Measurements from ENCODE around the gene MEF2A. TPM values are rescaled to one million over a fixed set of nuclear protein-coding genes. Genes with fewer than 3 reads are reported as not detected.

MEF2A gene
- total RNA-seq, 4 donors from 2014 or later: 55.3 to 155 (median 105) TPM

- no peak for DNase-seq
- Histone ChIP-seq H3K27me3 (no peaks in the 10 kb centered on the region), H3K4me3 (replicated peaks in 1 of 3) (no peak overlapping the region), H3K9me3 (no peaks in the 10 kb centered on the region), H3K27ac (no peak overlapping the region), H3K4me1 (peaks cover 0 to 9% of the 10 kb centered on the region in 2 donors), H3K36me3 (no peaks in the 10 kb centered on the region)
- 81 to 89% methylated on average over 2 of the region's 2 CpGs for WGBS, 2 donors
- intact Hi-C loops (cut with DNase I): no loop called here
- no peak for TF ChIP-seq POLR2A (IDR thresholded peaks at IDR 0.05)
- no peak for TF ChIP-seq CTCF (IDR thresholded peaks at IDR 0.05)
Observed at GRCh38 chr15:99590913-99591646, 25.3 kb downstream of the MEF2A start.

GRCh38 chr15:99592145-99592791, 26.5 kb downstream of the MEF2A start:
- H3K9me3 ChIP-seq: no peaks in the 10 kb centered on the region
- 86 to 89% methylated on average over 6 of the region's 6 CpGs for WGBS, 2 donors
- intact Hi-C loops (cut with DNase I): no loop called here
- no peak overlapping the region for H3K4me3 ChIP-seq (replicated peaks in 1 of 3)
- no peaks in the 10 kb centered on the region for H3K36me3 ChIP-seq
- no peaks in the 10 kb centered on the region for H3K27me3 ChIP-seq
- DNase-seq: no peak
- H3K27ac ChIP-seq: no peak overlapping the region
- H3K4me1 ChIP-seq: peaks cover 0 to 9% of the 10 kb centered on the region in 2 donors
- TF ChIP-seq CTCF (IDR thresholded peaks at IDR 0.05) (no peak), POLR2A (IDR thresholded peaks at IDR 0.05) (no peak)

- no peaks in the 10 kb centered on the region for H3K9me3 ChIP-seq
- TF ChIP-seq CTCF (IDR thresholded peaks at IDR 0.05): no peak
- TF ChIP-seq POLR2A (IDR thresholded peaks at IDR 0.05): no peak
- peaks cover 0 to 9% of the 10 kb centered on the region in 2 donors for H3K4me1 ChIP-seq
- H3K27ac ChIP-seq: no peak overlapping the region
- H3K27me3 ChIP-seq: no peaks in the 10 kb centered on the region
- H3K36me3 ChIP-seq: no peaks in the 10 kb centered on the region
- no peak overlapping the region for H3K4me3 ChIP-seq (replicated peaks in 1 of 3)
- DNase-seq: no peak
- intact Hi-C loops (cut with DNase I): no loop called here
- 63 to 86% methylated on average over 6 of the region's 6 CpGs for WGBS, 2 donors
Observed at GRCh38 chr15:99593070-99593469, 27.3 kb downstream of the MEF2A start.

GRCh38 chr15:99594916-99595315, 29.1 kb downstream of the MEF2A start:
- H3K36me3 ChIP-seq: no peaks in the 10 kb centered on the region
- WGBS, 2 donors: 95 to 97% methylated on average over 2 of the region's 2 CpGs
- H3K4me3 ChIP-seq (replicated peaks in 1 of 3): no peak overlapping the region
- H3K27ac ChIP-seq: no peak overlapping the region
- peaks cover 0 to 9% of the 10 kb centered on the region in 2 donors for H3K4me1 ChIP-seq
- no peaks in the 10 kb centered on the region for H3K27me3 ChIP-seq
- no peaks in the 10 kb centered on the region for H3K9me3 ChIP-seq
- no peak for TF ChIP-seq CTCF (IDR thresholded peaks at IDR 0.05)
- no peak for TF ChIP-seq POLR2A (IDR thresholded peaks at IDR 0.05)
- intact Hi-C loops (cut with DNase I): no loop called here
- DNase-seq: no peak

- TF ChIP-seq POLR2A (IDR thresholded peaks at IDR 0.05) (no peak), CTCF (IDR thresholded peaks at IDR 0.05) (no peak)
- no peak overlapping the region for H3K4me3 ChIP-seq (replicated peaks in 1 of 3)
- DNase-seq: no peak
- H3K27ac ChIP-seq: no peak overlapping the region
- intact Hi-C loops (cut with DNase I): no loop called here
- H3K36me3 ChIP-seq: no peaks in the 10 kb centered on the region
- H3K9me3 ChIP-seq: no peaks in the 10 kb centered on the region
- 98 to 99% methylated on average over 3 of the region's 3 CpGs for WGBS, 2 donors
- H3K4me1 ChIP-seq: peaks cover 0 to 3% of the 10 kb centered on the region in 2 donors
- no peaks in the 10 kb centered on the region for H3K27me3 ChIP-seq
Observed at GRCh38 chr15:99598296-99598695, 32.5 kb downstream of the MEF2A start.

All from thyroid gland (tissue), 4 donors.